ENCODE measurements around the gene EIF4G3.

- TF ChIP-seq, protein P1, sequence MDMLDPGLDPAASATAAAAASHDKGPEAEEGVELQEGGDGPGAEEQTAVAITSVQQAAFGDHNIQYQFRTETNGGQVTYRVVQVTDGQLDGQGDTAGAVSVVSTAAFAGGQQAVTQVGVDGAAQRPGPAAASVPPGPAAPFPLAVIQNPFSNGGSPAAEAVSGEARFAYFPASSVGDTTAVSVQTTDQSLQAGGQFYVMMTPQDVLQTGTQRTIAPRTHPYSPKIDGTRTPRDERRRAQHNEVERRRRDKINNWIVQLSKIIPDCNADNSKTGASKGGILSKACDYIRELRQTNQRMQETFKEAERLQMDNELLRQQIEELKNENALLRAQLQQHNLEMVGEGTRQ (IDR thresholded peaks at IDR 0.05; ENCODE audit: low read length) = no peak
- TF ChIP-seq POLR2A (IDR thresholded peaks at IDR 0.05; ENCODE audit: control extremely low read depth in 1 of 2, low read depth in 2 of 2, low read length in 2 of 2) (no peak), BRCA1 (IDR thresholded peaks at IDR 0.05; ENCODE audit: low read depth, low read length) (no peak), EZH2 (IDR thresholded peaks at IDR 0.05; ENCODE audit: low read depth, low read length, severe bottlenecking) (no peak), CTCF (IDR thresholded peaks at IDR 0.05; ENCODE audit: control extremely low read depth in 1 of 3, insufficient read depth in 1 of 3, low read depth in 1 of 3, low read length in 3 of 3) (no peak), NANOG (IDR thresholded peaks at IDR 0.05; ENCODE audit: insufficient read depth, low read depth, low read length, poor library complexity, severe bottlenecking) (no peak), HDAC6 (IDR thresholded peaks at IDR 0.05; ENCODE audit: low read depth, low read length) (no peak), CEBPB (IDR thresholded peaks at IDR 0.05; ENCODE audit: low read depth, low read length) (no peak), JUND (IDR thresholded peaks at IDR 0.05; ENCODE audit: low read length) (no peak), SP2 (IDR thresholded peaks at IDR 0.05; ENCODE audit: low read length) (no peak), SUZ12 (IDR thresholded peaks at IDR 0.05; ENCODE audit: low read length) (no peak), CREB1 (IDR thresholded peaks at IDR 0.05) (no peak)
Observed at GRCh38 chr1:20875198-20875973, 301.3 kb downstream of the EIF4G3 start.
